ENCODE results near the gene MRPL51.
"Not testable (repeated sequence)": the region's sequence is repeated elsewhere in the genome, so short reads cannot be mapped to it uniquely, and the experiment has no call there.

The MRPL51 gene

GRCh38 chr12:6488240-6488639, 4.8 kb downstream of the MRPL51 start:
- ATAC-seq: no peak

GRCh38 chr12:6478416-6478815, 14.6 kb downstream of the MRPL51 start:
- no peak for ATAC-seq

GRCh38 chr12:6477601-6478377, 15.3 kb downstream of the MRPL51 start:
- not testable (repeated sequence) for ATAC-seq

- ATAC-seq: no peak
Observed at GRCh38 chr12:6476489-6476888, 16.6 kb downstream of the MRPL51 start.

- ATAC-seq: not testable (repeated sequence)
Observed at GRCh38 chr12:6475233-6475975, 17.7 kb downstream of the MRPL51 start.

- ATAC-seq: no peak
Observed at GRCh38 chr12:6472491-6472890, 20.6 kb downstream of the MRPL51 start.

- no peak for ATAC-seq
Observed at GRCh38 chr12:6471989-6472360, 21.1 kb downstream of the MRPL51 start.

GRCh38 chr12:6470375-6471163, 22.5 kb downstream of the MRPL51 start, which contains the start of gene VAMP1:
TSS of gene VAMP1 (minus strand) at chr12:6470677. CDS start at chr12:6470531, 146 bp downstream.
- peak; percentile 93 to 96 for ATAC-seq

GRCh38 chr12:6469609-6470374, 23.3 kb downstream of the MRPL51 start:
- ATAC-seq: peak in 1 of 2 donors; percentile 0

GRCh38 chr12:6469092-6469491, 24.0 kb downstream of the MRPL51 start:
- no peak for ATAC-seq

- no peak for ATAC-seq
Observed at GRCh38 chr12:6468283-6468575, 24.8 kb downstream of the MRPL51 start.

GRCh38 chr12:6467571-6468282, 25.3 kb downstream of the MRPL51 start:
- not testable (repeated sequence) for ATAC-seq

GRCh38 chr12:6466751-6467150, 26.3 kb downstream of the MRPL51 start:
- ATAC-seq: not testable (repeated sequence)

- ATAC-seq: no peak
Observed at GRCh38 chr12:6466184-6466573, 26.9 kb downstream of the MRPL51 start.

- ATAC-seq: no peak
Observed at GRCh38 chr12:6465467-6466183, 27.4 kb downstream of the MRPL51 start.

GRCh38 chr12:6464531-6464930, 28.5 kb downstream of the MRPL51 start:
- no peak for ATAC-seq

GRCh38 chr12:6463858-6464257, 29.2 kb downstream of the MRPL51 start:
- ATAC-seq: no peak

GRCh38 chr12:6463216-6463615, 29.8 kb downstream of the MRPL51 start:
- no peak for ATAC-seq

- ATAC-seq: peak; percentile 15 to 18
Observed at GRCh38 chr12:6462234-6462995, 30.6 kb downstream of the MRPL51 start.
